H9 (cell line): ENCODE data around the gene KCTD7. TPM values are rescaled to one million over a fixed set of nuclear protein-coding genes. Genes with fewer than 3 reads are reported as not detected.

ENCODE experiments used
- DNase-seq: peaks from one replicate; pipeline ENCODE4 v3.0.0-alpha.2; 2017
- H2AFZ ChIP-seq: one replicate; pipeline ENCODE4 v1.6.1; 2013; ENCODE audit warnings: mild to moderate bottlenecking, low read length, control low read depth, moderate library complexity
- H2AK5ac ChIP-seq: 2 replicates; pipeline ENCODE4 v1.6.1; 2013; ENCODE audit warnings: low read length, control low read depth, mixed read lengths; ENCODE audit not compliant: insufficient read length
- H2BK120ac ChIP-seq: one replicate; pipeline ENCODE4 v1.6.1; 2013; ENCODE audit warnings: low read depth, mild to moderate bottlenecking, low read length, control low read depth, inconsistent platforms; ENCODE audit not compliant: poor library complexity, severe bottlenecking
- H2BK12ac ChIP-seq: 2 replicates; pipeline ENCODE4 v1.6.1; 2013; ENCODE audit warnings: low read length, control low read depth, mixed read lengths, low read depth; ENCODE audit not compliant: insufficient read length
- H2BK15ac ChIP-seq: 2 replicates; pipeline ENCODE4 v1.6.1; 2013; ENCODE audit warnings: low read depth, low read length, control low read depth
- H2BK20ac ChIP-seq: one replicate; pipeline ENCODE4 v1.6.1; 2013; ENCODE audit warnings: low read depth, mild to moderate bottlenecking, low read length, control low read depth, inconsistent platforms; ENCODE audit not compliant: poor library complexity, severe bottlenecking
- H2BK5ac ChIP-seq: 2 replicates; pipeline ENCODE4 v1.6.1; 2013; ENCODE audit warnings: low read length, control low read depth, mixed read lengths; ENCODE audit not compliant: insufficient read length
- H3K14ac ChIP-seq: 2 replicates; pipeline ENCODE4 v1.6.1; 2013; ENCODE audit warnings: low read length, control low read depth; ENCODE audit not compliant: insufficient read depth
- H3K18ac ChIP-seq: 2 replicates; pipeline ENCODE4 v1.6.1; 2013; ENCODE audit warnings: low read depth, mild to moderate bottlenecking, mixed read lengths, low read length, control low read depth; ENCODE audit not compliant: insufficient read length
- H3K23ac ChIP-seq: 2 replicates; pipeline ENCODE4 v1.6.1; 2013; ENCODE audit warnings: low read length, control low read depth, mixed read lengths, low read depth; ENCODE audit not compliant: insufficient read length
- H3K23me2 ChIP-seq: 2 replicates; pipeline ENCODE4 v1.6.1; 2013; ENCODE audit warnings: low read depth, mild to moderate bottlenecking, mixed read lengths, low read length, control low read depth; ENCODE audit not compliant: insufficient read length, poor library complexity, severe bottlenecking
- H3K27ac ChIP-seq: 2 replicates; pipeline ENCODE4 v1.5.1; 2013; ENCODE audit warnings: low read length, control low read depth, mixed read lengths, low read depth; ENCODE audit not compliant: insufficient read length
- H3K27me3 ChIP-seq: 2 replicates; pipeline ENCODE4 v1.6.1; 2013; ENCODE audit warnings: low read length, control low read depth, inconsistent platforms; ENCODE audit not compliant: insufficient read depth
- H3K4ac ChIP-seq: 2 replicates; pipeline ENCODE4 v1.6.1; 2013; ENCODE audit warnings: low read depth, mild to moderate bottlenecking, control low read depth, inconsistent platforms, low read length, moderate library complexity
- H3K4me1 ChIP-seq: 2 replicates; pipeline ENCODE4 v1.6.1; 2013; ENCODE audit warnings: low read length, control low read depth, inconsistent platforms; ENCODE audit not compliant: insufficient read depth
- H3K4me2 ChIP-seq: 2 replicates; pipeline ENCODE4 v1.6.1; 2013; ENCODE audit warnings: low read length, control low read depth, mixed read lengths; ENCODE audit not compliant: insufficient read length, insufficient read depth
- H3K56ac ChIP-seq: 2 replicates; pipeline ENCODE4 v1.6.1; 2013; ENCODE audit warnings: low read depth, mild to moderate bottlenecking, mixed read lengths, low read length, control low read depth; ENCODE audit not compliant: insufficient read length
- H3K79me1 ChIP-seq: 2 replicates; pipeline ENCODE4 v1.6.1; 2013; ENCODE audit warnings: low read depth, mild to moderate bottlenecking, moderate library complexity, low read length, control low read depth, inconsistent platforms; ENCODE audit not compliant: insufficient read depth, poor library complexity, severe bottlenecking
- H3K79me2 ChIP-seq: 2 replicates; pipeline ENCODE4 v1.6.1; 2013; ENCODE audit warnings: low read length, control low read depth, inconsistent platforms; ENCODE audit not compliant: insufficient read depth
- H3K9ac ChIP-seq: 2 replicates; pipeline ENCODE4 v1.6.1; 2013; ENCODE audit warnings: low read length, control low read depth, mixed read lengths; ENCODE audit not compliant: insufficient read length; ENCODE audit errors: extremely low read depth
- H3K9me3 ChIP-seq: one replicate; pipeline ENCODE4 v1.6.1; 2013; ENCODE audit warnings: low read depth, low read length, inconsistent platforms; ENCODE audit not compliant: control insufficient read depth
- H3T11ph ChIP-seq: one replicate; pipeline ENCODE4 v1.6.1; 2013; ENCODE audit warnings: mild to moderate bottlenecking, low read length, control low read depth, inconsistent platforms
- H4K20me1 ChIP-seq: one replicate; pipeline ENCODE4 v1.6.1; 2013; ENCODE audit not compliant: control insufficient read depth, insufficient read length, insufficient read depth
- H4K5ac ChIP-seq: 2 replicates; pipeline ENCODE4 v1.6.1; 2013; ENCODE audit warnings: low read depth, mild to moderate bottlenecking, mixed read lengths, low read length, control low read depth; ENCODE audit not compliant: insufficient read length
- H4K8ac ChIP-seq: replicated peaks from 2 replicates; pipeline ENCODE4 v1.6.1; 2013; ENCODE audit warnings: low read length, control low read depth, mixed read lengths, low read depth; ENCODE audit not compliant: insufficient read length
- H4K91ac ChIP-seq: 2 replicates; pipeline ENCODE4 v1.6.1; 2013; ENCODE audit warnings: low read depth, mild to moderate bottlenecking, moderate library complexity, mixed read lengths, low read length, control low read depth; ENCODE audit not compliant: insufficient read length
- H3K27ac Mint-ChIP-seq, 3 experiments: 2 replicates in 2 of 3; 3 replicates in 1 of 3; pipeline ENCODE4 v1.8.0; 2020 to 2021; ENCODE audit warnings: mixed read lengths in 3 of 3, mild to moderate bottlenecking in 1 of 3, moderate library complexity in 1 of 3
- H3K27me3 Mint-ChIP-seq: 2 replicates; pipeline ENCODE4 v1.8.0; 2021; ENCODE audit warnings: low read depth, mild to moderate bottlenecking, moderate library complexity, mixed read lengths
- H3K36me3 Mint-ChIP-seq, 3 experiments: 2 replicates in 2 of 3; 3 replicates in 1 of 3; pipeline ENCODE4 v1.8.0; 2020 to 2021; ENCODE audit warnings: low read depth in 3 of 3, mixed read lengths in 3 of 3; ENCODE audit not compliant: insufficient read depth in 1 of 3
- H3K4me1 Mint-ChIP-seq, 2 experiments: 2 replicates each; pipeline ENCODE4 v1.8.0; 2020; ENCODE audit warnings: mixed read lengths in 2 of 2
- H3K4me3 Mint-ChIP-seq, 2 experiments: 2 replicates in 1 of 2; 3 replicates in 1 of 2; pipeline ENCODE4 v1.8.0; 2020 to 2021; ENCODE audit warnings: mild to moderate bottlenecking in 2 of 2, mixed read lengths in 2 of 2, moderate library complexity in 1 of 2
- H3K9me3 Mint-ChIP-seq, 2 experiments: 2 replicates in 1 of 2; 3 replicates in 1 of 2; pipeline ENCODE4 v1.8.0; 2020; ENCODE audit warnings: mild to moderate bottlenecking in 2 of 2, mixed read lengths in 2 of 2, moderate library complexity in 1 of 2
- WGBS: extraction: QIAGEN DNeasy Blood & Tissue Kit; methylation state at CpG from one replicate; pipeline ENCODE4 v1.1.7; 2013; ENCODE audit warnings: missing lambda C conversion rate, low lambda C conversion rate, mixed read lengths; ENCODE audit not compliant: insufficient read length; ENCODE audit errors: extremely low coverage; 5-methylcytosine and 5-hydroxymethylcytosine counted together
- total RNA-seq: library from RNA; stranded (reverse); gene quantifications from 2 replicates; pipeline ENCODE4 v1.2.1, GENCODE V29; 2021
- TF ChIP-seq, protein P1 (sequence below): fragments of 200-600 bp; sonication (generic); conservative IDR thresholded peaks from 3 replicates; pipeline ENCODE4 v1.8.0; 2021; ENCODE audit warnings: antibody characterized with exemption, mild to moderate bottlenecking

Gene KCTD7
- total RNA-seq, 1 experiment from 2014 or later: 8.9 TPM

- no peak overlapping the region for H3K18ac ChIP-seq
- H3K4me3 Mint-ChIP-seq: no peak overlapping the region
- H3K4ac ChIP-seq: no peak overlapping the region
- H3K27ac Mint-ChIP-seq: no peak overlapping the region; a peak in 1 of 7 replicates
- DNase-seq: no peak
- H3K56ac ChIP-seq: no peak overlapping the region
- H3K27me3 Mint-ChIP-seq: no peaks in the 10 kb centered on the region
- H2BK120ac ChIP-seq: no peak overlapping the region
- no peaks in the 10 kb centered on the region for H4K20me1 ChIP-seq
- H2BK12ac ChIP-seq: no peak overlapping the region
- H4K8ac ChIP-seq: no peak overlapping the region
- no peaks in the 10 kb centered on the region for H3K9me3 ChIP-seq
- H3K14ac ChIP-seq: no peak overlapping the region
- no peaks in the 10 kb centered on the region for H3K79me1 ChIP-seq
- no peak overlapping the region for H4K5ac ChIP-seq
- H3K4me1 Mint-ChIP-seq: peaks cover 0 to 4% of the 10 kb centered on the region in 2 experiments; a peak in 1 of 4 replicates
- H3K9ac ChIP-seq: no peak overlapping the region
- TF ChIP-seq, protein P1, sequence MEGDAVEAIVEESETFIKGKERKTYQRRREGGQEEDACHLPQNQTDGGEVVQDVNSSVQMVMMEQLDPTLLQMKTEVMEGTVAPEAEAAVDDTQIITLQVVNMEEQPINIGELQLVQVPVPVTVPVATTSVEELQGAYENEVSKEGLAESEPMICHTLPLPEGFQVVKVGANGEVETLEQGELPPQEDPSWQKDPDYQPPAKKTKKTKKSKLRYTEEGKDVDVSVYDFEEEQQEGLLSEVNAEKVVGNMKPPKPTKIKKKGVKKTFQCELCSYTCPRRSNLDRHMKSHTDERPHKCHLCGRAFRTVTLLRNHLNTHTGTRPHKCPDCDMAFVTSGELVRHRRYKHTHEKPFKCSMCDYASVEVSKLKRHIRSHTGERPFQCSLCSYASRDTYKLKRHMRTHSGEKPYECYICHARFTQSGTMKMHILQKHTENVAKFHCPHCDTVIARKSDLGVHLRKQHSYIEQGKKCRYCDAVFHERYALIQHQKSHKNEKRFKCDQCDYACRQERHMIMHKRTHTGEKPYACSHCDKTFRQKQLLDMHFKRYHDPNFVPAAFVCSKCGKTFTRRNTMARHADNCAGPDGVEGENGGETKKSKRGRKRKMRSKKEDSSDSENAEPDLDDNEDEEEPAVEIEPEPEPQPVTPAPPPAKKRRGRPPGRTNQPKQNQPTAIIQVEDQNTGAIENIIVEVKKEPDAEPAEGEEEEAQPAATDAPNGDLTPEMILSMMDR: no peak
- no peak overlapping the region for H2AFZ ChIP-seq
- no peak overlapping the region for H4K91ac ChIP-seq
- no CpG with 5 or more reads among the region's 5 CpGs for WGBS
- H2BK20ac ChIP-seq: no peak overlapping the region
- no peak overlapping the region for H2AK5ac ChIP-seq
- no peaks in the 10 kb centered on the region; a peak in 1 of 5 replicates for H3K9me3 Mint-ChIP-seq
- no peak overlapping the region for H3K27ac ChIP-seq
- H3K79me2 ChIP-seq: no peaks in the 10 kb centered on the region
- no peak overlapping the region for H3T11ph ChIP-seq
- H3K23me2 ChIP-seq: no peaks in the 10 kb centered on the region
- H3K23ac ChIP-seq: no peak overlapping the region
- no peak overlapping the region for H2BK15ac ChIP-seq
- peaks cover 8 to 15% (median 12%) of the 10 kb centered on the region in 3 experiments; a peak in 6 of 7 replicates for H3K36me3 Mint-ChIP-seq
- H2BK5ac ChIP-seq: no peak overlapping the region
- H3K4me2 ChIP-seq: no peak overlapping the region
- H3K4me1 ChIP-seq: no peaks in the 10 kb centered on the region
- H3K27me3 ChIP-seq: no peaks in the 10 kb centered on the region
Observed at GRCh38 chr7:66669496-66669895, 40.8 kb downstream of the KCTD7 start.
